AG09309 (cell line): ENCODE measurements around the gene CPNE4.

Experiments used
- DNase-seq: peaks from one replicate; pipeline ENCODE4 v3.0.0-alpha.2; 2010; ENCODE audit warnings: low read depth
- H3K4me3 ChIP-seq: 2 replicates; pipeline ENCODE4 v1.5.1; 2011; ENCODE audit warnings: mild to moderate bottlenecking, low read depth, low read length, moderate library complexity; ENCODE audit not compliant: control insufficient read depth
- CTCF ChIP-seq: IDR thresholded peaks from 2 replicates; pipeline ENCODE4 v1.5.1; 2011; ENCODE audit warnings: mild to moderate bottlenecking, low read depth, low read length, inconsistent platforms; ENCODE audit not compliant: insufficient read depth, control insufficient read depth; ENCODE audit errors: missing control alignments

CPNE4 gene

GRCh38 chr3:132034486-132035464 is at the start of gene CPNE4:
CPNE4 (minus strand) TSS chr3:132035014.
- DNase-seq = no peak
- TF ChIP-seq CTCF = peak; percentile 89
- H3K4me3 ChIP-seq = peak within 1 kb of the TSS; percentile 26

GRCh38 chr3:132083583-132084279 is 48.9 kb upstream of the CPNE4 start:
- DNase-seq = peak; percentile 8
- no peak overlapping the region for H3K4me3 ChIP-seq
- no peak for TF ChIP-seq CTCF

GRCh38 chr3:132083159-132083558 is 48.3 kb upstream of the CPNE4 start:
- no peak overlapping the region for H3K4me3 ChIP-seq
- DNase-seq = no peak
- TF ChIP-seq CTCF = no peak

GRCh38 chr3:132079147-132079546 is 44.3 kb upstream of the CPNE4 start:
- TF ChIP-seq CTCF = no peak
- H3K4me3 ChIP-seq = no peak overlapping the region
- DNase-seq = no peak

- H3K4me3 ChIP-seq = no peak overlapping the region
- no peak for DNase-seq
- TF ChIP-seq CTCF = no peak
Observed at GRCh38 chr3:132073771-132074170, 39.0 kb upstream of the CPNE4 start.

GRCh38 chr3:132071043-132071442 is 36.2 kb upstream of the CPNE4 start:
- DNase-seq = no peak
- TF ChIP-seq CTCF = no peak
- no peak overlapping the region for H3K4me3 ChIP-seq
